ENCODE measurements around the gene DRD4. TPM values are rescaled to one million over a fixed set of nuclear protein-coding genes. Genes with fewer than 3 reads are reported as not detected.
A peak's percentile ranks its signal among the peaks of the same experiment; 100 is the strongest.

Gene DRD4
- total RNA-seq, 1 experiment from 2014 or later: 0.11 TPM

- H3K4me2 ChIP-seq (ENCODE audit: low read length): no peak overlapping the region
- H2AFZ ChIP-seq (ENCODE audit: low read length): no peak overlapping the region
- ATAC-seq: no peak
- POLR2A ChIA-PET (ENCODE audit: unreplicated experiment): no interaction called here
- intact Hi-C loops (cut with micrococcal nuclease): loop anchor here (10.0 kb wide), 1 partner anchor 48 kb away; the partner anchor contains the start of genes LMNTD2 and RASSF7
- H4K20me1 ChIP-seq (ENCODE audit: low read length): peaks cover 18% of the 10 kb centered on the region
- peaks cover 7% of the 10 kb centered on the region for H3F3A ChIP-seq (ENCODE audit: low read length, unreplicated experiment)
- peaks cover 8% of the 10 kb centered on the region; the same call in 1 of the 2 replicates for H3K79me2 ChIP-seq (ENCODE audit: low read length)
- no peak overlapping the region for H3K4me3 ChIP-seq (ENCODE audit: low read length)
- peaks cover 28% of the 10 kb centered on the region for H3K4me1 ChIP-seq (ENCODE audit: insufficient read depth, low read length)
- TSS peak; percentile 1 for BruUV-seq (replicated peaks)
- no peaks in the 10 kb centered on the region for H3K9me3 ChIP-seq (ENCODE audit: low read length)
- H3K9ac ChIP-seq (ENCODE audit: low read length): no peak overlapping the region
- H3K9me2 ChIP-seq (replicated peaks; ENCODE audit: low read length): no peaks in the 10 kb centered on the region
- DNase-seq: no peak
- H3K27me3 ChIP-seq (ENCODE audit: low read length): no peaks in the 10 kb centered on the region
- H3K36me3 ChIP-seq (ENCODE audit: low read depth, low read length): peaks cover 29% of the 10 kb centered on the region
- no peak overlapping the region for H3K27ac ChIP-seq (ENCODE audit: low read length)
- TF ChIP-seq EZH2 (IDR thresholded peaks at IDR 0.05; ENCODE audit: low read length, unreplicated experiment) (no peak), EZH2phosphoT487 (IDR thresholded peaks at IDR 0.05; ENCODE audit: borderline replicate concordance, low read length) (no peak), CTCF (conservative IDR thresholded peaks at IDR 0.05; ENCODE audit: low read depth, low read length) (no peak)
- CTCF ChIA-PET: no interaction called here
Observed at GRCh38 chr11:612961-613300, 24.1 kb upstream of the DRD4 start.

GRCh38 chr11:613369-613968 is 23.6 kb upstream of the DRD4 start:
- Histone ChIP-seq H3F3A (ENCODE audit: low read length, unreplicated experiment) (peaks cover 7% of the 10 kb centered on the region), H3K79me2 (ENCODE audit: low read length) (peaks cover 8% of the 10 kb centered on the region; the same call in 1 of the 2 replicates), H3K27ac (ENCODE audit: low read length) (no peak overlapping the region), H2AFZ (ENCODE audit: low read length) (no peak overlapping the region), H3K9me3 (ENCODE audit: low read length) (no peaks in the 10 kb centered on the region), H3K4me3 (ENCODE audit: low read length) (peak overlapping the region; percentile 79), H3K9ac (ENCODE audit: low read length) (0 out of 2 replicates have a peak overlapping the region, but pooled peaks have one; percentile 7), H3K4me1 (ENCODE audit: insufficient read depth, low read length) (peaks cover 28% of the 10 kb centered on the region), H3K9me2 (replicated peaks; ENCODE audit: low read length) (no peaks in the 10 kb centered on the region), H3K4me2 (ENCODE audit: low read length) (peak overlapping the region; percentile 96), H3K36me3 (ENCODE audit: low read depth, low read length) (peaks cover 26% of the 10 kb centered on the region), H4K20me1 (ENCODE audit: low read length) (peaks cover 18% of the 10 kb centered on the region), H3K27me3 (ENCODE audit: low read length) (no peaks in the 10 kb centered on the region)
- intact Hi-C loops (cut with micrococcal nuclease): loop anchor here (10.0 kb wide), 1 partner anchor 49 kb away; the partner anchor contains the start of genes LMNTD2 and RASSF7
- TF ChIP-seq EZH2phosphoT487 (IDR thresholded peaks at IDR 0.05; ENCODE audit: borderline replicate concordance, low read length) (no peak), CTCF (conservative IDR thresholded peaks at IDR 0.05; ENCODE audit: low read depth, low read length) (no peak)
- peak; percentile 70 for DNase-seq
- ATAC-seq: peak; percentile 27
- CTCF ChIA-PET: no interaction called here
- BruUV-seq (replicated peaks): no TSS peak
- POLR2A ChIA-PET (ENCODE audit: unreplicated experiment): interaction anchor here (0.5 kb wide), 1 partner anchor 196 kb away, joined by 3 read pairs; no protein-coding TSS in a partner anchor
